HepG2 (cell line): ENCODE measurements around the gene TLNRD1. TPM values are rescaled to one million over a fixed set of nuclear protein-coding genes. Genes with fewer than 3 reads are reported as not detected.

Experiments
- ATAC-seq: fragments of 200-7000 bp; cut with Tn5 transposase; 3 replicates; pipeline ENCODE4 v1.9.1; 2020; ENCODE audit warnings: mild to moderate bottlenecking, moderate library complexity
- BruUV-seq: library from RNA; stranded (reverse); fragments of 400-500 nt; replicated peaks from 2 replicates; lab custom pipeline; 2021; lab: Mats Ljungman, UMichigan
- CTCF ChIA-PET: fragments of 300-600 bp; formaldehyde crosslinking; extraction: SDS; loops from one replicate; lab custom pipeline; 2021; ENCODE audit warnings: low total read pairs, inconsistent platforms, low intra/inter-chr PET ratio; lab: Yijun Ruan, JAX
- POLR2A ChIA-PET: fragments of 350-600 bp; sonication (Branson Sonifier 250); formaldehyde crosslinking; loops from one replicate; lab custom pipeline; 2020; ENCODE audit warnings: antibody characterized with exemption, inconsistent platforms; lab: Yijun Ruan, JAX
- DNase-seq: peaks from one replicate; pipeline ENCODE4 v3.0.0-alpha.2; 2015; ENCODE audit warnings: low spot score
- FAIRE-seq: peaks from 3 replicates; lab custom pipeline; 2011; peaks lifted over from hg19 to GRCh38; lab: Jason Lieb, UNC
- H2AFZ ChIP-seq: one replicate; pipeline ENCODE4 v1.6.1; 2011; ENCODE audit warnings: low read length, inconsistent platforms
- H3K27ac ChIP-seq: fragments of 300-600 bp; 3 replicates; pipeline ENCODE4 v1.8.0; 2011; ENCODE audit warnings: mixed run types, mild to moderate bottlenecking, mixed read lengths, low read length, inconsistent platforms; ENCODE audit not compliant: insufficient read depth; ENCODE audit errors: extremely low read length
- H3K27me3 ChIP-seq, 2 experiments: fragments of 200-600 bp in 1 of 2; 2 replicates in 1 of 2; 3 replicates in 1 of 2; pipeline versions ENCODE4 v1.6.0 to v1.8.0; 2011; ENCODE audit warnings: low read length in 2 of 2, mild to moderate bottlenecking in 2 of 2, moderate library complexity in 2 of 2, inconsistent platforms in 1 of 2; ENCODE audit not compliant: insufficient read depth in 2 of 2, control insufficient read depth in 1 of 2
- H3K36me3 ChIP-seq, 2 experiments: fragments of 200-600 bp in 1 of 2; replicated peaks in 1 of 2; 2 replicates in 1 of 2; 3 replicates in 1 of 2; pipeline versions ENCODE4 v1.5.1 to v1.8.0; 2011; ENCODE audit warnings: low read length in 2 of 2, inconsistent platforms in 1 of 2; ENCODE audit not compliant: insufficient read depth in 2 of 2, control insufficient read depth in 1 of 2
- H3K4me1 ChIP-seq: 2 replicates; pipeline ENCODE4 v1.5.1; 2012; ENCODE audit warnings: low read length, inconsistent platforms; ENCODE audit not compliant: insufficient read depth
- H3K4me2 ChIP-seq: 2 replicates; pipeline ENCODE4 v1.6.0; 2011; ENCODE audit warnings: low read depth, low read length, inconsistent platforms
- H3K4me3 ChIP-seq, 3 experiments: fragments of 200-600 bp in 1 of 3; sonication (generic), shearing (Covaris generic) in 1 of 3; replicated peaks in 1 of 3; 2 replicates each; pipeline ENCODE4 v1.5.1; 2011 to 2016; ENCODE audit warnings: low read length in 3 of 3, inconsistent platforms in 2 of 3, low read depth in 2 of 3, mild to moderate bottlenecking in 2 of 3, control low read depth in 1 of 3, mixed read lengths in 1 of 3; ENCODE audit not compliant: insufficient read depth in 1 of 3
- H3K79me2 ChIP-seq: one replicate; pipeline ENCODE4 v1.6.1; 2011; ENCODE audit warnings: low read length, inconsistent platforms; ENCODE audit not compliant: insufficient read depth
- H3K9ac ChIP-seq: 2 replicates; pipeline ENCODE4 v1.6.0; 2011; ENCODE audit warnings: mild to moderate bottlenecking, low read depth, low read length, inconsistent platforms; ENCODE audit not compliant: insufficient read depth
- H3K9me3 ChIP-seq: 2 replicates; pipeline ENCODE4 v1.5.1; 2012; ENCODE audit warnings: mild to moderate bottlenecking, low read length
- H4K20me1 ChIP-seq: 2 replicates; pipeline ENCODE4 v1.6.0; 2011; ENCODE audit warnings: inconsistent platforms, mild to moderate bottlenecking, low read length, moderate library complexity; ENCODE audit not compliant: insufficient read depth
- IRF2 ChIP-seq: IDR thresholded peaks from 2 replicates; pipeline ENCODE4 v1.6.1; 2018; ENCODE audit warnings: missing genetic modification reagents, missing compliant biosample characterization
- SMARCE1 ChIP-seq: fragments of 450-650 bp; IDR thresholded peaks from 2 replicates; pipeline ENCODE4 v1.6.1; 2017; ENCODE audit warnings: borderline replicate concordance
- TEAD2 ChIP-seq: sonication (generic); formaldehyde crosslinking; IDR thresholded peaks from 2 replicates; pipeline ENCODE4 v1.9.0; 2021; ENCODE audit warnings: missing genetic modification reagents
- TRIM24 ChIP-seq: sonication (generic); formaldehyde crosslinking; IDR thresholded peaks from 2 replicates; pipeline ENCODE4 v1.8.0; 2022; ENCODE audit warnings: mild to moderate bottlenecking, missing genetic modification reagents
- TSC22D2 ChIP-seq: sonication (generic); formaldehyde crosslinking; IDR thresholded peaks from 2 replicates; pipeline ENCODE4 v1.5.1; 2020; ENCODE audit warnings: missing genetic modification reagents, mild to moderate bottlenecking, borderline replicate concordance
- ZMYM3 ChIP-seq: sonication (generic); formaldehyde crosslinking; IDR thresholded peaks from 2 replicates; pipeline ENCODE4 v1.5.1; 2020; ENCODE audit warnings: mild to moderate bottlenecking, missing genetic modification reagents
- ZNF232 ChIP-seq: sonication (generic); formaldehyde crosslinking; IDR thresholded peaks from 2 replicates; pipeline ENCODE4 v1.4.0; 2020; ENCODE audit warnings: missing genetic modification reagents, borderline replicate concordance
- ZNF296 ChIP-seq: sonication (generic); formaldehyde crosslinking; conservative IDR thresholded peaks from 2 replicates; pipeline ENCODE4 v1.5.0; 2020; ENCODE audit warnings: mild to moderate bottlenecking, missing genetic modification reagents
- ZNF629 ChIP-seq: sonication (generic); formaldehyde crosslinking; conservative IDR thresholded peaks from 2 replicates; pipeline ENCODE4 v1.5.0; 2020; ENCODE audit warnings: missing genetic modification reagents
- ZZZ3 ChIP-seq: sonication (generic); formaldehyde crosslinking; IDR thresholded peaks from 2 replicates; pipeline ENCODE4 v1.4.0; 2020; ENCODE audit warnings: missing genetic modification reagents, mild to moderate bottlenecking, borderline replicate concordance
- WGBS: methylation state at CpG from one replicate; pipeline ENCODE4 v1.1.6; 2017; ENCODE audit warnings: low lambda C conversion rate; 5-methylcytosine and 5-hydroxymethylcytosine counted together
- in situ Hi-C: cut with HindIII; loops from 2 replicates; pipeline ENCODE4 v1.10.0; 2017; ENCODE audit warnings: low pct_unique_long_range_greater_than_20kb; ENCODE audit not compliant: extremely low pct_ligation_motif_present
- intact Hi-C: fragments of 100-400 bp; cut with micrococcal nuclease; formaldehyde crosslinking; loops from one replicate; pipeline ENCODE4 v1.10.0; 2022; ENCODE audit not compliant: unreplicated experiment
- polyA plus RNA-seq, 8 experiments: library from polyadenylated mRNA; depleted of rRNA in 3 of 8; stranded (reverse) in 7 of 8; unstranded in 1 of 8; fragments of >200 nt; fragmentation: Illumina TruSeq in 4 of 8; extraction: Trizol in 4 of 8; gene quantifications; 2 replicates each; pipeline versions ENCODE4 v1.2.1 to v1.2.3, GENCODE V29; 2011 to 2016; ENCODE audit warnings: low read depth in 4 of 8, missing spikeins in 1 of 8, mixed read lengths in 1 of 8; ENCODE audit not compliant: insufficient read depth in 1 of 8
- total RNA-seq, 5 experiments: library from RNA; depleted of rRNA; stranded (reverse); fragments of >200 nt; fragmentation: Illumina TruSeq; extraction: Trizol; gene quantifications; 2 replicates each; pipeline ENCODE4 v1.2.3, GENCODE V29; 2016; ENCODE audit warnings: low read depth in 1 of 5
- TF ChIP-seq, protein P1 (sequence below): sonication (generic); formaldehyde crosslinking; IDR thresholded peaks from 2 replicates; pipeline ENCODE4 v1.8.0; 2022; ENCODE audit warnings: missing genetic modification reagents, mild to moderate bottlenecking, moderate library complexity, borderline replicate concordance
- TF ChIP-seq, protein P2 (sequence below): sonication (generic); formaldehyde crosslinking; IDR thresholded peaks from 2 replicates; pipeline ENCODE4 v1.5.0; 2020; ENCODE audit warnings: mild to moderate bottlenecking, missing genetic modification reagents, borderline replicate concordance
- TF ChIP-seq, protein P3 (sequence below): IDR thresholded peaks from 2 replicates; pipeline ENCODE4 v1.6.1; 2016; ENCODE audit warnings: low read depth, missing genetic modification reagents, missing compliant biosample characterization
- TF ChIP-seq, protein P4 (sequence below): sonication (generic); formaldehyde crosslinking; IDR thresholded peaks from 2 replicates; pipeline ENCODE4 v1.4.0; 2020; ENCODE audit warnings: missing genetic modification reagents, low read depth, mild to moderate bottlenecking, borderline replicate concordance

Gene TLNRD1
- total and polyA plus RNA-seq, 2 of the 13 experiments (the other 11 are each of a cell fraction or from before 2014, with no cell fraction given): 3.4 to 5.3 TPM

DNA sequence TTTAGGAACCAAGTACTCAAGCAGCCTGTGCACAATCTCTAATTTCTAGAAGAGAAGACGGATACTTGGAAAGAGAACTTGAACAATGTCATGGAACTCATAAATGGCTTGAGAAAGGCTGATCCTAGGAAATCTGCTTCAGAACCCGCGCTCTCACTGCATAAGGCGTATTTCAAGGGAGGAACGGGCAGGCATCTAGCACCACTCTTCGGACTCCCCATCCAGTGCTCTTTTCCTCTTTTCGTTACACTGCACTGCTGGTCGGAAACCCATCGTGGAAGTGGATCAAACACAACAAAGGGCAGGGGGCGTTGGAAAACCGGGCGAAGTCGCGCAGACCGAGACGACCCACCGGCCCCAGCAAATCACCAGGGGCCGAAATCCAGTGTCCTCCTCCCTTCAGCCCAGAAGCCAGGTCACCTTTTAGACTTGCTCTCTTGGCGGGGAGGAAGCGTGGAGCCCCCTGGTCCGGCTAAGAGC is 539 bp upstream of the TLNRD1 start:
- BruUV-seq: TSS peak; percentile 87
- in situ Hi-C loops (no loop called here), intact Hi-C loops (no loop called here)
- no peak for TF ChIP-seq TEAD2 (CRISPR knock-in tag)
- no peak for TF ChIP-seq IRF2 (CRISPR knock-in tag)
- TF ChIP-seq, protein P1, sequence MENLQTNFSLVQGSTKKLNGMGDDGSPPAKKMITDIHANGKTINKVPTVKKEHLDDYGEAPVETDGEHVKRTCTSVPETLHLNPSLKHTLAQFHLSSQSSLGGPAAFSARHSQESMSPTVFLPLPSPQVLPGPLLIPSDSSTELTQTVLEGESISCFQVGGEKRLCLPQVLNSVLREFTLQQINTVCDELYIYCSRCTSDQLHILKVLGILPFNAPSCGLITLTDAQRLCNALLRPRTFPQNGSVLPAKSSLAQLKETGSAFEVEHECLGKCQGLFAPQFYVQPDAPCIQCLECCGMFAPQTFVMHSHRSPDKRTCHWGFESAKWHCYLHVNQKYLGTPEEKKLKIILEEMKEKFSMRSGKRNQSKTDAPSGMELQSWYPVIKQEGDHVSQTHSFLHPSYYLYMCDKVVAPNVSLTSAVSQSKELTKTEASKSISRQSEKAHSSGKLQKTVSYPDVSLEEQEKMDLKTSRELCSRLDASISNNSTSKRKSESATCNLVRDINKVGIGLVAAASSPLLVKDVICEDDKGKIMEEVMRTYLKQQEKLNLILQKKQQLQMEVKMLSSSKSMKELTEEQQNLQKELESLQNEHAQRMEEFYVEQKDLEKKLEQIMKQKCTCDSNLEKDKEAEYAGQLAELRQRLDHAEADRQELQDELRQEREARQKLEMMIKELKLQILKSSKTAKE: no peak
- TF ChIP-seq, protein P2, sequence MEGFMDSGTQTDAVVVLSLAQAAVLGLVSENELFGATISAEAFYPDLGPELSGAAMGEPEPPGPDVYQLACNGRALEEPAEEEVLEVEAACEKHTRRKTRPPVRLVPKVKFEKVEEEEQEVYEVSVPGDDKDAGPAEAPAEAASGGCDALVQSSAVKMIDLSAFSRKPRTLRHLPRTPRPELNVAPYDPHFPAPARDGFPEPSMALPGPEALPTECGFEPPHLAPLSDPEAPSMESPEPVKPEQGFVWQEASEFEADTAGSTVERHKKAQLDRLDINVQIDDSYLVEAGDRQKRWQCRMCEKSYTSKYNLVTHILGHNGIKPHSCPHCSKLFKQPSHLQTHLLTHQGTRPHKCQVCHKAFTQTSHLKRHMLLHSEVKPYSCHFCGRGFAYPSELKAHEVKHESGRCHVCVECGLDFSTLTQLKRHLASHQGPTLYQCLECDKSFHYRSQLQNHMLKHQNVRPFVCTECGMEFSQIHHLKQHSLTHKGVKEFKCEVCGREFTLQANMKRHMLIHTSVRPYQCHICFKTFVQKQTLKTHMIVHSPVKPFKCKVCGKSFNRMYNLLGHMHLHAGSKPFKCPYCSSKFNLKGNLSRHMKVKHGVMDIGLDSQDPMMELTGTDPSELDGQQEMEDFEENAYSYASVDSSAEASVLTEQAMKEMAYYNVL: 0 out of 2 replicates have a peak, but pooled peaks have one; percentile 22
- TF ChIP-seq, protein P3, sequence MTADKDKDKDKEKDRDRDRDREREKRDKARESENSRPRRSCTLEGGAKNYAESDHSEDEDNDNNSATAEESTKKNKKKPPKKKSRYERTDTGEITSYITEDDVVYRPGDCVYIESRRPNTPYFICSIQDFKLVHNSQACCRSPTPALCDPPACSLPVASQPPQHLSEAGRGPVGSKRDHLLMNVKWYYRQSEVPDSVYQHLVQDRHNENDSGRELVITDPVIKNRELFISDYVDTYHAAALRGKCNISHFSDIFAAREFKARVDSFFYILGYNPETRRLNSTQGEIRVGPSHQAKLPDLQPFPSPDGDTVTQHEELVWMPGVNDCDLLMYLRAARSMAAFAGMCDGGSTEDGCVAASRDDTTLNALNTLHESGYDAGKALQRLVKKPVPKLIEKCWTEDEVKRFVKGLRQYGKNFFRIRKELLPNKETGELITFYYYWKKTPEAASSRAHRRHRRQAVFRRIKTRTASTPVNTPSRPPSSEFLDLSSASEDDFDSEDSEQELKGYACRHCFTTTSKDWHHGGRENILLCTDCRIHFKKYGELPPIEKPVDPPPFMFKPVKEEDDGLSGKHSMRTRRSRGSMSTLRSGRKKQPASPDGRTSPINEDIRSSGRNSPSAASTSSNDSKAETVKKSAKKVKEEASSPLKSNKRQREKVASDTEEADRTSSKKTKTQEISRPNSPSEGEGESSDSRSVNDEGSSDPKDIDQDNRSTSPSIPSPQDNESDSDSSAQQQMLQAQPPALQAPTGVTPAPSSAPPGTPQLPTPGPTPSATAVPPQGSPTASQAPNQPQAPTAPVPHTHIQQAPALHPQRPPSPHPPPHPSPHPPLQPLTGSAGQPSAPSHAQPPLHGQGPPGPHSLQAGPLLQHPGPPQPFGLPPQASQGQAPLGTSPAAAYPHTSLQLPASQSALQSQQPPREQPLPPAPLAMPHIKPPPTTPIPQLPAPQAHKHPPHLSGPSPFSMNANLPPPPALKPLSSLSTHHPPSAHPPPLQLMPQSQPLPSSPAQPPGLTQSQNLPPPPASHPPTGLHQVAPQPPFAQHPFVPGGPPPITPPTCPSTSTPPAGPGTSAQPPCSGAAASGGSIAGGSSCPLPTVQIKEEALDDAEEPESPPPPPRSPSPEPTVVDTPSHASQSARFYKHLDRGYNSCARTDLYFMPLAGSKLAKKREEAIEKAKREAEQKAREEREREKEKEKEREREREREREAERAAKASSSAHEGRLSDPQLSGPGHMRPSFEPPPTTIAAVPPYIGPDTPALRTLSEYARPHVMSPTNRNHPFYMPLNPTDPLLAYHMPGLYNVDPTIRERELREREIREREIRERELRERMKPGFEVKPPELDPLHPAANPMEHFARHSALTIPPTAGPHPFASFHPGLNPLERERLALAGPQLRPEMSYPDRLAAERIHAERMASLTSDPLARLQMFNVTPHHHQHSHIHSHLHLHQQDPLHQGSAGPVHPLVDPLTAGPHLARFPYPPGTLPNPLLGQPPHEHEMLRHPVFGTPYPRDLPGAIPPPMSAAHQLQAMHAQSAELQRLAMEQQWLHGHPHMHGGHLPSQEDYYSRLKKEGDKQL (CRISPR knock-in tag): no peak
- TF ChIP-seq SMARCE1: no peak
- TF ChIP-seq TRIM24 (CRISPR knock-in tag): no peak
- TF ChIP-seq ZNF296 (CRISPR knock-in tag): no peak
- no peak for TF ChIP-seq ZNF629 (CRISPR knock-in tag)
- TF ChIP-seq ZZZ3 (CRISPR knock-in tag): 0 out of 2 replicates have a peak, but pooled peaks have one; percentile 62
- TF ChIP-seq ZMYM3: peak; percentile 52; the same call in 1 of the 2 replicates
- no peak for TF ChIP-seq TSC22D2 (CRISPR knock-in tag)
- TF ChIP-seq, protein P4, sequence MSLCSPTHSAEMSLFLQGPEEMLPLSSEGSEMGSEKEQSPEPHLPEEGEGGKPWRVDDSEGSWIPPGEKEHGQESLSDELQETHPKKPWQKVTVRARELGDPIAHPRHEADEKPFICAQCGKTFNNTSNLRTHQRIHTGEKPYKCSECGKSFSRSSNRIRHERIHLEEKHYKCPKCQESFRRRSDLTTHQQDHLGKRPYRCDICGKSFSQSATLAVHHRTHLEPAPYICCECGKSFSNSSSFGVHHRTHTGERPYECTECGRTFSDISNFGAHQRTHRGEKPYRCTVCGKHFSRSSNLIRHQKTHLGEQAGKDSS: peak; percentile 99
- TF ChIP-seq ZNF232 (CRISPR knock-in tag): peak; percentile 51; the same call in 1 of the 2 replicates

More for the DNA sequence above, 539 bp upstream of the TLNRD1 start:
- FAIRE-seq (no peak), ATAC-seq (no peak), DNase-seq (peak; percentile 27)
- Histone ChIP-seq H3K27ac (peak overlapping the region; percentile 84), H3K4me3 (peak overlapping the region; percentile 76 to 92 (median 88)), H3K9ac (peak overlapping the region; percentile 86), H3K9me3 (no peaks in the 10 kb centered on the region), H3K4me2 (peak overlapping the region; percentile 89), H3K79me2 (no peaks in the 10 kb centered on the region), H4K20me1 (no peaks in the 10 kb centered on the region; the same call in 1 of the 2 replicates), H3K27me3 (no peaks in the 10 kb centered on the region), H2AFZ (no peak overlapping the region), H3K36me3 (no peaks in the 10 kb centered on the region; a peak in 1 of 5 replicates), H3K4me1 (peaks cover 40% of the 10 kb centered on the region)
- POLR2A ChIA-PET: interaction anchor here (0.7 to 1.7 kb wide), 4 partner anchors 9 to 161 kb away, joined by 3 to 10 read pairs (median 5); no protein-coding TSS in a partner anchor
- 30% methylated on average over 17 of the region's 21 CpGs for WGBS
- CTCF ChIA-PET: no interaction called here
